Measurements from ENCODE around the gene ELK4. TPM values are rescaled to one million over a fixed set of nuclear protein-coding genes. Genes with fewer than 3 reads are reported as not detected.

The ELK4 gene
- total RNA-seq, 6 experiments from 2014 or later, result 15.1 to 39.2 (median 26.9) TPM

DNA sequence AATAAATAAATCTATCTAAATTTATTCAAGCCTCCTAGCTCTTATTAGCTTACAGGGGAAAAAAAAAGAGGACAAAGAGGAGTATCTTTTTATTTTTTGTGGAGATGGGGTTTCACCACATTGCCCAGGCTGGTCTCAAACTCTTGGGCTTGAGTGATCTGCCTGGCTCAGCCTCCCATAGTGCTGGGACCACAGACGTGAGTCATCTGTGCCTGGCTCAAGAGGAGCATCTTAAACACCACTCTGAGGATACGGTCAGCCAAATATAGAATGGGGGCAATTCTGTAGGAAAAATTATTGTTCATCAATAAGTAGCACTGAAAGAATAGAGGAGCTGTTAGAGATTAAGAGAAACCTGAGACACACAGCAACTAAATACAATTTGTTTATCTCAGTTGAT is 24.4 kb upstream of the ELK4 start:
- H3K27me3 ChIP-seq, result no peaks in the 10 kb centered on the region
- 61% methylated on average over 2 of the region's 2 CpGs for WGBS (ENCODE audit: insufficient coverage, low coverage, low lambda C conversion rate, missing lambda C conversion rate)
- peaks cover 0 to 22% (median 3%) of the 10 kb centered on the region in 4 donors for H3K4me1 ChIP-seq
- H3K9me3 ChIP-seq, result no peaks in the 10 kb centered on the region
- intact Hi-C loops (cut with DNase I), result loop anchor here (5.0 kb wide), 3 partner anchors 64 to 129 kb away; no protein-coding TSS in a partner anchor
- DNase-seq (no peak), ATAC-seq (no peak)
- no peak for TF ChIP-seq CTCF (IDR thresholded peaks at IDR 0.05)
- TF ChIP-seq POLR2A (IDR thresholded peaks at IDR 0.05), result no peak
- H3K27ac ChIP-seq, result no peak overlapping the region
- H3K4me3 ChIP-seq, result no peak overlapping the region
- H3K36me3 ChIP-seq, result peaks cover 0 to 25% (median 0%) of the 10 kb centered on the region in 4 donors

GRCh38 chr1:205652984-205653383 is 21.2 kb upstream of the ELK4 start:
- Histone ChIP-seq H3K36me3 (peaks cover 0 to 12% (median 0%) of the 10 kb centered on the region in 4 donors), H3K4me3 (no peak overlapping the region), H3K27me3 (no peaks in the 10 kb centered on the region), H3K27ac (no peak overlapping the region), H3K4me1 (peaks cover 0 to 11% (median 0%) of the 10 kb centered on the region in 4 donors), H3K9me3 (no peaks in the 10 kb centered on the region)
- ATAC-seq (no peak), DNase-seq (no peak)
- no peak for TF ChIP-seq CTCF (IDR thresholded peaks at IDR 0.05)
- TF ChIP-seq POLR2A (IDR thresholded peaks at IDR 0.05), result no peak
- WGBS (ENCODE audit: insufficient coverage, low coverage, low lambda C conversion rate, missing lambda C conversion rate), result 79% methylated on average over 8 of the region's 11 CpGs
- intact Hi-C loops (cut with DNase I), result no loop called here

DNA sequence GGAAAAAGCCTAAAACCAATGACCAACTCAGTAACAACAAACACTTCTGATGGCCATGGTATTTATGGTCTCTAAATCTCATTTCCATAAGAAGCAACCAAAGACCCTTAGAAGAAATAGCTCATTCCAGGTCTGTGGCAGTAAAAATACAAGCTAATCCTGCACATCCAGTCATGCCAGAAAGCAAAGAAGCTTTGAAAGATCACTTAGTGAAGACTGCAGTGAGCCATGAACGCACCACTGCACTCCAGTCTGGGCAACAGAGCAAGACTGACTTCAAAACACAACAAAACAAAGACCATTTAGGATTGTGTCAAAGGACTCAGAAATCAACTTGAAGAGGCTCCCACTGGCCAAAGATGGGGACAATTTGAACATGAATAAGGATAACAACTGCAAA is 18.4 kb upstream of the ELK4 start:
- TF ChIP-seq CTCF (IDR thresholded peaks at IDR 0.05) (no peak), POLR2A (IDR thresholded peaks at IDR 0.05) (no peak)
- H3K4me1 ChIP-seq, result peaks cover 0 to under 1% (median 0%) of the 10 kb centered on the region in 4 donors
- DNase-seq, result no peak
- intact Hi-C loops (cut with DNase I), result no loop called here
- H3K27me3 ChIP-seq, result no peaks in the 10 kb centered on the region
- 89% methylated on average over 1 of the region's 1 CpG for WGBS (ENCODE audit: insufficient coverage, low coverage, low lambda C conversion rate, missing lambda C conversion rate)
- no peak overlapping the region for H3K4me3 ChIP-seq
- H3K27ac ChIP-seq, result no peak overlapping the region
- no peak for ATAC-seq
- H3K9me3 ChIP-seq, result no peaks in the 10 kb centered on the region
- H3K36me3 ChIP-seq, result peaks cover 0 to 10% (median 0%) of the 10 kb centered on the region in 4 donors

DNA sequence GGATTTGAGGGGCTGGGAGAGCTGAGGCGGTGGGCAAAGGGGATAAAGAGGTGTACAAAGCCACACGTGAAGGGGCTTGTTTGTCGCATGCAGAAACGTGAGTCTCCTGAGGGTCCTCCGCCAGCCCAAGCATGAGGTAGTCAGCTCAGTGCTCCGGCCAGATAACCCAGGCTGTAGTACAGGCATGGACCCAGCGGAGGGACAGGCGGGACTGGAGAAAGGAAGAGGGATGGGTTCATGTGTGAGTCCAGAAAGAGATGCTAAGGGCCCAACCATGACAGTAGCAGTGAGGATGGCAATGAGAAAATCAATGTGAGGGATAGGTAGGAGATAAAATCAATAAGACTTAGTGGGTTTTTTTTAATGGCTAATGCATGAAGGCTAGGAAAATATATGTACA is 13.7 kb upstream of the ELK4 start:
- Histone ChIP-seq H3K27me3 (no peaks in the 10 kb centered on the region), H3K27ac (no peak overlapping the region), H3K9me3 (no peaks in the 10 kb centered on the region), H3K4me1 (peaks cover 0 to 45% (median 13%) of the 10 kb centered on the region in 4 donors), H3K36me3 (no peaks in the 10 kb centered on the region), H3K4me3 (no peak overlapping the region)
- no peak for TF ChIP-seq CTCF (IDR thresholded peaks at IDR 0.05)
- TF ChIP-seq POLR2A (IDR thresholded peaks at IDR 0.05), result no peak
- WGBS (ENCODE audit: insufficient coverage, low coverage, low lambda C conversion rate, missing lambda C conversion rate), result 91% methylated on average over 8 of the region's 8 CpGs
- DNase-seq, result no peak
- intact Hi-C loops (cut with DNase I), result no loop called here
- no peak for ATAC-seq
